ENCODE results near the gene FAM110C. TPM values are rescaled to one million over a fixed set of nuclear protein-coding genes. Genes with fewer than 3 reads are reported as not detected.

FAM110C gene
- total and polyA plus RNA-seq, 9 of the 15 experiments (the other 6 are each of a cell fraction or from before 2014, with no cell fraction given): not detected

DNA sequence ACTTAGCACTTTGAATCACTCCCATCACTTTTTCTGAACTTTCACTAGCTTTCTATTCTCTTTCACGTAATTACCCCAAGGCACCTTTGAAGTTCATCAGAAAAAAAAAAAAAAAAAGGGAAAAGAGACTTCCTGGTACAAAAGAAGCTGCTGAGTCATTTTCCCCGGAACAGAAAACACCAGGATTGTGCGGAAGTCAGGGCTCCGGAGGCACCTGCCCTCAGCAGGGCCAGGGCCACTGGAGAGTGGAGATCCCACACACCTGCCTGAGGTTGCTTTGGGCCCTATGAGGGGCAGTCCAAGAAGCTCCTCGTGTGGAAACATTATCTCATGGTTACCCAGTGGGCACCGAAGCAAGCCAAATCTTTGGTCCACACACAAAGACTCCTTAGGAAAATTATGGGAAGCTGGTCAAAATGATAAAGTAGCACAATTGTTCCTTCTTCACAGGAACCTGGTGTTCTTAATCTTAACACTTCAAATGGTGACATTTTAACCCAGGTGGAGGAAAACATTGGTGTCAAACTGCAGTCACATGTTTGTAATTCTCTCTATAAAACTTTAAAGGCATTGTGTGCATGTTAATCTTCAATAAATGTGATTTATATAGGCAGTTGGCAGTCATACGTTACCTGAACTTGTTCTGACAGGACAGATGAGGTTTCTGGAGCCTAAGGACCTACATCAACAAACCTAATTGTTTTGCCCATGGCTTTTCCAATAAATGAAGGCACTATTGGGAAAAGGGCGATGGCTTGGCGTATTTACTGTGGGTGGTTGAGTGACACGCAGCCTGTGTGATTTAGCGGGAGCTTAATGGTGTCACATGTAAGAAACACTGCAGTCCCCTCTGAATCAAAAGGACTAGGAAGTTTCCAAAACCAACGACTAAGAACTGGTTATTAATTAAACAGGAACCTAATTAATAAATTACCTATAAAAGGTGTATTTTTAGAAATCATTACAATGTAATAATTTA, 23.4 kb upstream of the FAM110C start (continued):
- TF ChIP-seq ZBTB11 (CRISPR knock-in tag; IDR thresholded peaks at IDR 0.05): peak in 1 of 3 experiments; percentile 67; a peak in 2 of 6 replicates
- TF ChIP-seq BRD9 (IDR thresholded peaks at IDR 0.05; ENCODE audit: low read depth, partially characterized antibody): no peak
- TF ChIP-seq L3MBTL2 (IDR thresholded peaks at IDR 0.05): peak; percentile 42; the same call in 1 of the 2 replicates
- TF ChIP-seq MAFG (tag; conservative IDR thresholded peaks at IDR 0.05): peak; percentile 71
- peak; percentile 65; the same call in 1 of the 2 replicates for TF ChIP-seq MAFK (IDR thresholded peaks at IDR 0.05; ENCODE audit: low read length)
- no peak for TF ChIP-seq ZNF561 (CRISPR knock-in tag; conservative IDR thresholded peaks at IDR 0.05)
- no peak for TF ChIP-seq BRCA1 (IDR thresholded peaks at IDR 0.05)
- TF ChIP-seq BRCA1 (CRISPR knock-in tag; IDR thresholded peaks at IDR 0.05): no peak
- TF ChIP-seq HOXB6 (CRISPR knock-in tag; IDR thresholded peaks at IDR 0.05; ENCODE audit: borderline replicate concordance): no peak
- TF ChIP-seq FOSL1 (tag; conservative IDR thresholded peaks at IDR 0.05): 0 out of 2 replicates have a peak, but pooled peaks have one; percentile 21
- no peak for TF ChIP-seq PRPF4 (IDR thresholded peaks at IDR 0.05; ENCODE audit: insufficient read depth, low read depth, low read length, poor library complexity, severe bottlenecking)
- no peak for TF ChIP-seq GABPB1 (CRISPR knock-in tag; IDR thresholded peaks at IDR 0.05)
- TF ChIP-seq BACH1 (tag; IDR thresholded peaks at IDR 0.05): peak; percentile 65
- TF ChIP-seq UBTF (IDR thresholded peaks at IDR 0.05; ENCODE audit: borderline replicate concordance in 1 of 2, low read depth in 2 of 2, low read length in 2 of 2): no peak
- no peak for TF ChIP-seq NFE2L1 (tag; IDR thresholded peaks at IDR 0.05; ENCODE audit: borderline replicate concordance, low read depth)
- TF ChIP-seq NR2C2 (CRISPR knock-in tag; IDR thresholded peaks at IDR 0.05): no peak
- peak; percentile 73 for TF ChIP-seq NR2C2 (tag; IDR thresholded peaks at IDR 0.05)
- TF ChIP-seq ADNP (tag; IDR thresholded peaks at IDR 0.05): no peak
- no peak for TF ChIP-seq U2AF1 (optimal IDR thresholded peaks at IDR 0.05; ENCODE audit: low read depth, low read length)
- TF ChIP-seq C11orf30 (IDR thresholded peaks at IDR 0.05; ENCODE audit: low read depth): peak; percentile 66
- peak; percentile 88 for TF ChIP-seq NFE2 (IDR thresholded peaks at IDR 0.05; ENCODE audit: low read depth)
- TF ChIP-seq ZNF780A (CRISPR knock-in tag; IDR thresholded peaks at IDR 0.05): no peak
- TF ChIP-seq ARID1B (IDR thresholded peaks at IDR 0.05): no peak

Measured in K562 (cell line).